IMR-90 (cell line): ENCODE data around the gene HNRNPAB. TPM values are rescaled to one million over a fixed set of nuclear protein-coding genes. Genes with fewer than 3 reads are reported as not detected.

Source experiments
- ATAC-seq: fragments of 200-7000 bp; cut with Tn5 transposase; 2 replicates; pipeline ENCODE4 v1.9.1; 2020; ENCODE audit warnings: low read depth, mild to moderate bottlenecking, moderate library complexity
- Bru-seq: library from RNA; stranded (reverse); fragments of 400-500 nt; gene quantifications from one replicate; lab custom pipeline; 2021; lab: Mats Ljungman, UMichigan
- BruChase-seq, 2 experiments: library from RNA; stranded (reverse); fragments of 400-500 nt; gene quantifications; one replicate each; lab custom pipeline; 2021; lab: Mats Ljungman, UMichigan
- BruUV-seq: library from RNA; stranded (reverse); fragments of 400-500 nt; replicated peaks from 2 replicates; lab custom pipeline; 2021; lab: Mats Ljungman, UMichigan
- CTCF ChIA-PET: fragments of 300-600 bp; formaldehyde crosslinking; extraction: SDS; loops from one replicate; lab custom pipeline; 2021; ENCODE audit warnings: antibody characterized with exemption; lab: Yijun Ruan, JAX
- POLR2A ChIA-PET: fragments of 300-600 bp; sonication (Branson Sonifier 250); formaldehyde crosslinking; loops from one replicate; lab custom pipeline; 2022; ENCODE audit warnings: antibody characterized with exemption; ENCODE audit not compliant: unreplicated experiment; lab: Charles Lee
- DNase-seq: peaks from one replicate; pipeline ENCODE4 v3.0.0; 2013
- H2AFZ ChIP-seq: replicated peaks from 2 replicates; pipeline ENCODE3; 2013; ENCODE audit warnings: low read length, mild to moderate bottlenecking; ENCODE audit not compliant: poor library complexity
- H2AK5ac ChIP-seq: 2 replicates; pipeline ENCODE4 v1.6.1; 2013; ENCODE audit warnings: low read depth, low read length, inconsistent platforms
- H2AK9ac ChIP-seq: replicated peaks from 2 replicates; pipeline ENCODE3; 2013; ENCODE audit warnings: mild to moderate bottlenecking, low read depth, low read length, moderate library complexity; ENCODE audit not compliant: poor library complexity
- H2BK120ac ChIP-seq: 2 replicates; pipeline ENCODE4 v1.6.1; 2013; ENCODE audit warnings: low read depth, low read length, inconsistent platforms
- H2BK15ac ChIP-seq: 3 replicates; pipeline ENCODE4 v1.6.1; 2013; ENCODE audit warnings: low read depth, low read length, inconsistent platforms
- H2BK20ac ChIP-seq: 2 replicates; pipeline ENCODE4 v1.6.1; 2013; ENCODE audit warnings: low read depth, mild to moderate bottlenecking, inconsistent platforms, low read length, moderate library complexity
- H2BK5ac ChIP-seq: 2 replicates; pipeline ENCODE4 v1.6.1; 2013; ENCODE audit warnings: mild to moderate bottlenecking, low read depth, low read length, inconsistent platforms; ENCODE audit not compliant: poor library complexity, severe bottlenecking
- H3K14ac ChIP-seq: replicated peaks from 2 replicates; pipeline ENCODE4 v1.6.1; 2013; ENCODE audit warnings: low read depth, low read length, inconsistent platforms
- H3K18ac ChIP-seq: 2 replicates; pipeline ENCODE4 v1.6.1; 2013; ENCODE audit warnings: low read depth, low read length, control low read depth
- H3K23ac ChIP-seq: 2 replicates; pipeline ENCODE4 v1.6.1; 2013; ENCODE audit warnings: low read depth, low read length, inconsistent platforms
- H3K27ac ChIP-seq: 2 replicates; pipeline ENCODE4 v1.5.1; 2013; ENCODE audit warnings: mild to moderate bottlenecking, control low read depth, low read length; ENCODE audit not compliant: insufficient read depth
- H3K27me3 ChIP-seq: 2 replicates; pipeline ENCODE4 v1.6.1; 2013; ENCODE audit warnings: low read length; ENCODE audit not compliant: control insufficient read depth, insufficient read depth
- H3K36me3 ChIP-seq: 2 replicates; pipeline ENCODE4 v1.6.1; 2013; ENCODE audit warnings: low read length, mixed read lengths; ENCODE audit not compliant: control insufficient read depth, insufficient read depth
- H3K4ac ChIP-seq: 2 replicates; pipeline ENCODE4 v1.6.1; 2013; ENCODE audit warnings: low read depth, low read length, inconsistent platforms
- H3K4me1 ChIP-seq: 2 replicates; pipeline ENCODE4 v1.6.1; 2013; ENCODE audit warnings: low read length, mixed read lengths; ENCODE audit not compliant: control insufficient read depth, insufficient read depth
- H3K4me2 ChIP-seq: 2 replicates; pipeline ENCODE4 v1.6.1; 2013; ENCODE audit warnings: low read depth, mild to moderate bottlenecking, control low read depth, low read length, moderate library complexity
- H3K4me3 ChIP-seq: 2 replicates; pipeline ENCODE4 v1.5.1; 2013; ENCODE audit warnings: low read depth, mild to moderate bottlenecking, control low read depth, low read length, moderate library complexity; ENCODE audit not compliant: insufficient read depth
- H3K56ac ChIP-seq: 2 replicates; pipeline ENCODE4 v1.6.1; 2013; ENCODE audit warnings: low read length, inconsistent platforms; ENCODE audit not compliant: insufficient read depth; ENCODE audit errors: extremely low read depth
- H3K79me1 ChIP-seq, 2 experiments: 2 replicates each; pipeline ENCODE4 v1.6.1; 2013; ENCODE audit warnings: low read length in 2 of 2, inconsistent platforms in 1 of 2, low read depth in 1 of 2
- H3K9ac ChIP-seq: 2 replicates; pipeline ENCODE4 v1.6.1; 2013; ENCODE audit warnings: low read depth, low read length, control low read depth
- H3K9me1 ChIP-seq: 2 replicates; pipeline ENCODE4 v1.6.1; 2013; ENCODE audit warnings: low read length, inconsistent platforms; ENCODE audit not compliant: insufficient read depth
- H3K9me3 ChIP-seq: 2 replicates; pipeline ENCODE4 v1.6.1; 2013; ENCODE audit warnings: low read length; ENCODE audit not compliant: control insufficient read depth, insufficient read depth
- H4K20me1 ChIP-seq: 2 replicates; pipeline ENCODE4 v1.6.1; 2013; ENCODE audit warnings: low read length, inconsistent platforms; ENCODE audit not compliant: insufficient read depth
- H4K5ac ChIP-seq: 2 replicates; pipeline ENCODE4 v1.6.1; 2013; ENCODE audit warnings: mild to moderate bottlenecking, low read depth, low read length, control low read depth
- H4K8ac ChIP-seq, 2 experiments: 2 replicates each; pipeline ENCODE4 v1.6.1; 2013; ENCODE audit warnings: low read depth in 2 of 2, low read length in 2 of 2, control low read depth in 1 of 2, inconsistent platforms in 1 of 2
- H4K91ac ChIP-seq: 2 replicates; pipeline ENCODE4 v1.6.1; 2013; ENCODE audit warnings: low read depth, low read length, inconsistent platforms; ENCODE audit not compliant: insufficient read depth
- BHLHE40 ChIP-seq: fragments of 150-350 bp; IDR thresholded peaks from 2 replicates; pipeline ENCODE4 v1.6.1; 2016; ENCODE audit warnings: mild to moderate bottlenecking, low read depth, low read length
- CEBPB ChIP-seq: IDR thresholded peaks from 2 replicates; pipeline ENCODE4 v1.6.1; 2012; ENCODE audit warnings: low read depth, low read length, improper control_type of control experiment
- CTCF ChIP-seq: conservative IDR thresholded peaks from 2 replicates; pipeline ENCODE4 v1.5.1; 2012; ENCODE audit warnings: mild to moderate bottlenecking, low read depth, low read length, improper control_type of control experiment
- FOS ChIP-seq: fragments of 150-350 bp; IDR thresholded peaks from 2 replicates; pipeline ENCODE4 v1.6.1; 2016; ENCODE audit warnings: low read depth, low read length
- MAFK ChIP-seq: IDR thresholded peaks from 2 replicates; pipeline ENCODE4 v1.6.1; 2012; ENCODE audit warnings: low read depth, low read length, improper control_type of control experiment
- MAZ ChIP-seq: IDR thresholded peaks from 2 replicates; pipeline ENCODE4 v1.6.1; 2012; ENCODE audit warnings: low read depth, mild to moderate bottlenecking, low read length, improper control_type of control experiment, moderate library complexity, borderline replicate concordance
- POLR2A ChIP-seq: IDR thresholded peaks from 2 replicates; pipeline ENCODE4 v1.6.1; 2012; ENCODE audit warnings: mild to moderate bottlenecking, low read depth, low read length
- RAD21 ChIP-seq: IDR thresholded peaks from 2 replicates; pipeline ENCODE4 v1.6.1; 2012; ENCODE audit warnings: low read length, improper control_type of control experiment
- RFX5 ChIP-seq: IDR thresholded peaks from 2 replicates; pipeline ENCODE4 v1.8.0; 2012; ENCODE audit warnings: low read depth, mild to moderate bottlenecking, low read length, moderate library complexity
- WGBS, 2 experiments: methylation state at CpG; one replicate each; pipeline versions ENCODE4 v1.1.5 to v1.1.7; 2013; ENCODE audit warnings: missing lambda C conversion rate in 2 of 2; ENCODE audit not compliant: insufficient read length in 1 of 2; ENCODE audit errors: extremely low coverage in 2 of 2; 5-methylcytosine and 5-hydroxymethylcytosine counted together
- dilution Hi-C: fragments of 300-500 bp; cut with HindIII; formaldehyde crosslinking; loops from one replicate; pipeline ENCODE4 v1.14.3; 2018; ENCODE audit warnings: low sequenced_read_pairs; ENCODE audit not compliant: unreplicated experiment
- in situ Hi-C: fragments of 300-500 bp; cut with MboI; formaldehyde crosslinking; loops from 3 replicates; pipeline ENCODE4 v1.14.3; 2019; ENCODE audit warnings: low sequenced_read_pairs, inconsistent platforms, mixed read lengths
- intact Hi-C: fragments of 100-400 bp; cut with micrococcal nuclease; formaldehyde crosslinking; loops from 2 replicates; pipeline ENCODE4 v1.10.0; 2022
- long read RNA-seq: library from polyadenylated mRNA; unstranded; transcript quantifications from one replicate; pipeline ENCODE4 v2.0.0, GENCODE V29; 2021; ENCODE audit not compliant: unreplicated experiment
- polyA plus RNA-seq, 3 experiments: library from polyadenylated mRNA; depleted of rRNA; stranded (reverse); fragments of >200 nt; gene quantifications; 2 replicates each; pipeline ENCODE4 v1.2.3, GENCODE V29; 2012; ENCODE audit warnings: low replicate concordance in 1 of 3
- total RNA-seq: library from RNA; depleted of rRNA; stranded (reverse); fragments of >200 nt; gene quantifications from 2 replicates; pipeline ENCODE4 v1.2.3, GENCODE V29; 2012; rRNA removed
- TF ChIP-seq, protein P1 (sequence below): fragments of 150-350 bp; IDR thresholded peaks from 2 replicates; pipeline ENCODE4 v1.6.1; 2016; ENCODE audit warnings: low read depth, mild to moderate bottlenecking, low read length, moderate library complexity, borderline replicate concordance
- TF ChIP-seq, protein P2 (sequence below): fragments of 150-350 bp; IDR thresholded peaks from 2 replicates; pipeline ENCODE4 v1.6.1; 2017; ENCODE audit warnings: mild to moderate bottlenecking, antibody characterized with exemption, low read length, low read depth

The HNRNPAB gene
- total RNA-seq (32.1 and 54.4 TPM in 2 replicates), polyA plus RNA-seq (2012; rRNA removed) (122 and 128 TPM in 2 replicates), Bru-seq, nascent RNA (percentile 96 among the genes with signal in this experiment), BruChase-seq, experiment 1, labeled RNA remaining after a 6-hour chase (percentile 98 among the genes with signal in this experiment), BruChase-seq, experiment 2, labeled RNA remaining after a 2-hour chase (percentile 97 among the genes with signal in this experiment)
- polyA plus RNA-seq (2012; cell fraction: cytosol; rRNA removed), result 87.4 and 104 TPM in 2 replicates
- 69.1 and 95.9 TPM in 2 replicates for polyA plus RNA-seq (2012; cell fraction: nucleus; rRNA removed; ENCODE audit: low replicate concordance)
- long read RNA-seq, transcript HNRNPAB-202 (8 exons, 1,796 nt), result major isoform, 22 of 49 reads
- long read RNA-seq, transcript HNRNPAB-201 (7 exons, 1,602 nt), result minor isoform, 8 of 49 reads
- long read RNA-seq, partial matches to known transcripts, result 8 of 49 reads
- long read RNA-seq, other reads (novel, unspliced or antisense), result 5 of 49 reads

DNA sequence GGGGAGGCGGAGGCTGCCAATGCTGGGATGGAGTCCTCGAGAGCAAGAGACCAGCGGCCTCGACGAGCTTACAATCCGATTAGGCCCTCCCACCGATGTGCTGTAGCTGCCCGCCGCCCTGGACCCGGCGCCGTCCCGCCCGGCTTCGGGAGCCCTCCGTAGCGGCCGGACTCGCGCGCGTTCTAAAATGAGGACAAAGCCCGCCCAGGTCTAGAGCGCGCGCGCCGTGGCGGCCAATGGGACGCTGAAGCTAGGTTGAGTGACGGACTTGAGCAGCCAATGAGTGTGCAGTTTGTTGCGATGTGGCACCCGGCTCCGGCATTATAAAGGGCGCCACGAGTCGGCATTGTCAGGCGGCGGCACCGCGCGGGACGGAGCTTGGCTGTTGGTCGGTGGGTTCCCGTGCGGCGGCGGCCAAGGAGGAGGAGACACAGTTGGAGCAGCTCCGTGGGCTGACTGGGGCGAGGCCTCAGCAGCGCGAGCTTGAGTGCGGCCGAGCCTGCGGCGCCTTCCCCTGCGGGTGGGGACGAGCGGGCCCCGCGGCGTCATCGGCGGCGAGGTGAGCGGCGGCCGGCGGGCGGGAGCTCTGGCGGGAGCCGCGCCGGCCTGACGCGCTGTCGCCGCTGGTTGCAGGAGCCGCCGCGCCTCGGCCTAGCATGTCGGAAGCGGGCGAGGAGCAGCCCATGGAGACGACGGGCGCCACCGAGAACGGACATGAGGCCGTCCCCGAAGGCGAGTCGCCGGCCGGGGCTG lies at the start of gene HNRNPAB:
TSS of gene HNRNPAB (plus strand) at position 352 of the 753 bp plus-strand sequence. CDS start at position 657, 305 bp downstream.
- dilution Hi-C loops (no loop called here), in situ Hi-C loops (no loop called here), intact Hi-C loops (loop anchor here (1.0 kb wide), 1 partner anchor 28 kb away; the partner anchor contains the start of gene PHYKPL)
- H3K27ac ChIP-seq, result peak within 1 kb of the TSS; percentile 54; the same call in 1 of the 2 replicates
- peak within 1 kb of the TSS; percentile 70 for H3K4me3 ChIP-seq
- H3K27me3 ChIP-seq, result no peaks in the 10 kb centered on the region
- H4K20me1 ChIP-seq, result peaks cover 41% of the 10 kb centered on the region
- H3K4ac ChIP-seq, result peak within 1 kb of the TSS; percentile 79
- H3K9ac ChIP-seq, result peak within 1 kb of the TSS; percentile 77
- no peak within 1 kb of the TSS for H4K5ac ChIP-seq
- H2AFZ ChIP-seq, result peak within 1 kb of the TSS; percentile 96
- ChIA-PET POLR2A (no interaction called here), CTCF (interaction anchor here (1.3 kb wide), 1 partner anchor 129 kb away, joined by 5 read pairs; no protein-coding TSS in a partner anchor)
- peaks cover 31% of the 10 kb centered on the region for H3K36me3 ChIP-seq
- H2BK120ac ChIP-seq, result 0 out of 2 replicates have a peak within 1 kb of the TSS, but pooled peaks have one; percentile 20
- peak within 1 kb of the TSS; percentile 45; the same call in 1 of the 2 replicates for H3K56ac ChIP-seq
- H3K4me1 ChIP-seq, result peaks cover 11% of the 10 kb centered on the region
- no peak within 1 kb of the TSS for H2BK20ac ChIP-seq
- WGBS, 2 experiments, result 0% methylated on average over 32 of the region's 96 CpGs; no CpG with 5 or more reads in 1 of the 2 experiments
- H2BK15ac ChIP-seq, result no peak within 1 kb of the TSS
- H3K18ac ChIP-seq, result no peak within 1 kb of the TSS
- H3K9me3 ChIP-seq, result no peaks in the 10 kb centered on the region
- peak within 1 kb of the TSS; percentile 91 for H3K14ac ChIP-seq
- peak within 1 kb of the TSS; percentile 54 to 80; a peak in 2 of 4 replicates for H4K8ac ChIP-seq
- peak within 1 kb of the TSS; percentile 84 for H3K23ac ChIP-seq
- peaks cover 9 to 44% of the 10 kb centered on the region in 2 experiments; a peak in 3 of 4 replicates for H3K79me1 ChIP-seq
- peaks cover 23% of the 10 kb centered on the region for H3K9me1 ChIP-seq
- peak within 1 kb of the TSS; percentile 99 for H2AK9ac ChIP-seq
- ATAC-seq (peak; percentile 79), DNase-seq (peak; percentile 96)
- BruUV-seq, result TSS peak; percentile 75
- peak within 1 kb of the TSS; percentile 38 for H2BK5ac ChIP-seq
- H2AK5ac ChIP-seq, result peak within 1 kb of the TSS; percentile 75
- H3K4me2 ChIP-seq, result peak within 1 kb of the TSS; percentile 84
- H4K91ac ChIP-seq, result peak within 1 kb of the TSS; percentile 58; the same call in 1 of the 2 replicates
- no peak for TF ChIP-seq CTCF
- TF ChIP-seq, protein P1, sequence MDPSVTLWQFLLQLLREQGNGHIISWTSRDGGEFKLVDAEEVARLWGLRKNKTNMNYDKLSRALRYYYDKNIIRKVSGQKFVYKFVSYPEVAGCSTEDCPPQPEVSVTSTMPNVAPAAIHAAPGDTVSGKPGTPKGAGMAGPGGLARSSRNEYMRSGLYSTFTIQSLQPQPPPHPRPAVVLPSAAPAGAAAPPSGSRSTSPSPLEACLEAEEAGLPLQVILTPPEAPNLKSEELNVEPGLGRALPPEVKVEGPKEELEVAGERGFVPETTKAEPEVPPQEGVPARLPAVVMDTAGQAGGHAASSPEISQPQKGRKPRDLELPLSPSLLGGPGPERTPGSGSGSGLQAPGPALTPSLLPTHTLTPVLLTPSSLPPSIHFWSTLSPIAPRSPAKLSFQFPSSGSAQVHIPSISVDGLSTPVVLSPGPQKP, result no peak
- no peak for TF ChIP-seq MAFK
- TF ChIP-seq BHLHE40, result peak; percentile 48
- TF ChIP-seq POLR2A, result peak; percentile 100
- TF ChIP-seq FOS, result peak; percentile 73
- no peak for TF ChIP-seq CEBPB
- peak; percentile 42; the same call in 1 of the 2 replicates for TF ChIP-seq MAZ
- no peak for TF ChIP-seq RFX5
- no peak for TF ChIP-seq RAD21
- TF ChIP-seq, protein P2, sequence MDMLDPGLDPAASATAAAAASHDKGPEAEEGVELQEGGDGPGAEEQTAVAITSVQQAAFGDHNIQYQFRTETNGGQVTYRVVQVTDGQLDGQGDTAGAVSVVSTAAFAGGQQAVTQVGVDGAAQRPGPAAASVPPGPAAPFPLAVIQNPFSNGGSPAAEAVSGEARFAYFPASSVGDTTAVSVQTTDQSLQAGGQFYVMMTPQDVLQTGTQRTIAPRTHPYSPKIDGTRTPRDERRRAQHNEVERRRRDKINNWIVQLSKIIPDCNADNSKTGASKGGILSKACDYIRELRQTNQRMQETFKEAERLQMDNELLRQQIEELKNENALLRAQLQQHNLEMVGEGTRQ, result no peak
